ENCODE results near the gene ST6GALNAC6. TPM values are rescaled to one million over a fixed set of nuclear protein-coding genes. Genes with fewer than 3 reads are reported as not detected.

Gene ST6GALNAC6
- total and polyA plus RNA-seq, 2 donors (not counting 1 experiment from before 2014, with no cell fraction given) = 68.0 to 126 TPM

DNA sequence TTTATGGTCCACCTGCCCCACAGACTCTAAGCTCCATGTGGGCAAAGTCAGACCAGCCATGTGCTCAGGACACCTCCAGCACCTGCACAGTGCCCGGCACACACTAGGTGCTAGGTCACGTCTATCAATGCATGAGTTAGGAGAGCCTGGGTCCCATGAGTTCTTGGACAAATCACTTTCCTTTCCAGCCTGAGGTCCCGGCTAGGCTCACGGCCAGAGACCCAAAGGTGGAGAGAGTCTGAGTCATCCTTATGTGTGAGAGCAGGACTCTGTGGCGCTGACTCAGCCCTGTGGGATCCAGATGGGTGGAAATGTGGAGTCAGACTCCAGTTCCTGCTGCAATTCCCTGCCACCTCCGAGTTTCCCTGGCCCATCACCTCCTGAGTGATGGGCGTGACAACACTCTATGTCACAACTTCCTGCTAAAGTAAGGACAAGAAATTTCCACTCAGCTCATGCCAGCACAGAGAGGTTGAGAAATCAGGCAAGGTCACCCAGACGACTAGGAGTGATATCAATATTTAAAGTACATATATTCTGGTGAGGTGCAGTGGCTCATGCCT, 19.9 kb upstream of the ST6GALNAC6 start:
- H3K4me1 ChIP-seq (ENCODE audit: control insufficient read depth in 2 of 2, insufficient read depth in 2 of 2, low read length in 2 of 2) = peaks cover 46 to 61% of the 10 kb centered on the region in 2 donors
- intact Hi-C loops (cut with micrococcal nuclease) = loop anchor here (5.0 kb wide), 1 partner anchor 307 kb away; the partner anchor contains the start of gene STXBP1
- no peaks in the 10 kb centered on the region for H4K20me1 ChIP-seq (ENCODE audit: control insufficient read depth, insufficient read depth, low read length, poor library complexity, severe bottlenecking)
- no peak overlapping the region for H3K9ac ChIP-seq (ENCODE audit: low read length)
- H3K4me2 ChIP-seq (replicated peaks; ENCODE audit: low read depth, low read length, poor library complexity, severe bottlenecking) = no peak overlapping the region
- Mint-ChIP-seq H3K27ac (peak overlapping the region; percentile 95), H3K4me3 (peak overlapping the region; percentile 94), H3K4me1 (peaks cover 53% of the 10 kb centered on the region), H3K9me3 (ENCODE audit: insufficient read depth) (no peaks in the 10 kb centered on the region), H3K27me3 (peaks cover 3% of the 10 kb centered on the region)
- no peak for TF ChIP-seq CTCF (IDR thresholded peaks at IDR 0.05)
- no peak for TF ChIP-seq EZH2 (IDR thresholded peaks at IDR 0.05; ENCODE audit: borderline replicate concordance, insufficient read depth, low read depth, low read length, poor library complexity, severe bottlenecking)
- peaks cover 62% of the 10 kb centered on the region for H3K79me2 ChIP-seq (ENCODE audit: control insufficient read depth, insufficient read depth, low read length)
- H3K9me3 ChIP-seq (ENCODE audit: control extremely low read depth in 1 of 3, control insufficient read depth in 2 of 3, insufficient read depth in 1 of 3, low read length in 2 of 3) = no peaks in the 10 kb centered on the region
- WGBS (ENCODE audit: insufficient coverage) = 93% methylated on average over 7 of the region's 8 CpGs
- peaks cover 0 to 7% of the 10 kb centered on the region in 2 experiments for H3K36me3 ChIP-seq (replicated peaks in 1 of 2; ENCODE audit: control extremely low read depth in 1 of 2, control insufficient read depth in 1 of 2, extremely low read depth in 1 of 2, insufficient read depth in 2 of 2, low read length in 1 of 2)
- ATAC-seq (ENCODE audit: low read depth) (no peak), DNase-seq (no peak)
- ChIA-PET CTCF (interaction anchor here (0.9 to 17.3 kb wide), 13 partner anchors 11 to 705 kb away, joined by 3 to 237 read pairs (median 5); partner anchors contain the start of genes PIP5KL1 and TOR2A), POLR2A (no interaction called here)
- H3K4me3 ChIP-seq (ENCODE audit: control extremely low read depth in 1 of 5, extremely low read depth in 1 of 5, insufficient read depth in 1 of 5, low read depth in 2 of 5, low read length in 4 of 5) = no peak overlapping the region
- no peak overlapping the region for H2AFZ ChIP-seq (ENCODE audit: insufficient read depth, low read depth, low read length, poor library complexity, severe bottlenecking)
- H3K27ac ChIP-seq (ENCODE audit: low read length in 2 of 2) = peak overlapping the region in 1 of 2 donors; percentile 86
- peaks cover 0 to 3% (median 0%) of the 10 kb centered on the region in 4 experiments for H3K27me3 ChIP-seq (replicated peaks in 1 of 4; ENCODE audit: control extremely low read depth in 1 of 4, control insufficient read depth in 3 of 4, insufficient read depth in 4 of 4, low read length in 3 of 4)

Data from B cell (primary cell).